ENCODE data around the gene IGFBP7. TPM values are rescaled to one million over a fixed set of nuclear protein-coding genes. Genes with fewer than 3 reads are reported as not detected.

IGFBP7 gene
- polyA plus RNA-seq, 1 experiment, result 655 TPM

DNA sequence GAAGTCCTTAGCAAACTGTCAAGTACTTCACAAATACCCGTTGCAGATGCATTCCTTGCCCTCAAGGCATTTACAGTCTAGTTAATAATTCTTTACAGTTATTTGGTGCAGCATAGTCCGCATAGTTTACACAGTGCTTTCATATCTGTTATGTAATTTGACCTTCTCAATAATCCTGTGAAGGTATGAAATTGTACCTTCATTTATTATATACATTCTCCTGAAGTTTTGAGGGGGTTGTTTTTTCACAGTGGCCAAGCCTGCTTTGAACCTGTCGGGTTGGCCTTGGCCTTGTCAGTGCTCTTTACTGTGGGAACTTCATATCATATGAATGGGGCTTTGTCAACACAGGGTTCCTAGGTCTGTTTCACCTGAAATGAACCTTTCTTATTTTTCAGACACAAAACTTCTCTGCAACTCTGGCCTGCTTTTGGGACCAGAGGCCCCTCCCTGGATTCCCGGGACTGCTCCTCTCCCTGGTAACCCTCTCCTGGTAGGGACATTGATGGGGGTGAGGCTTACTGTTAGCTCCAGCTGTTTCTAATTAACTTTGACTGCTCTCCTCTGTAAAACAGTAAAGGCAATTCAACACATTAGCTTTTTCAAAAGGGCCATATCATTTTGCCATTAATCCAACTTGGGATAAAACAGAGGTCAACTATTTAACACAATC, 9.1 kb downstream of the IGFBP7 start:
- H3K27ac ChIP-seq (ENCODE audit: low read depth, low read length), result peak overlapping the region; percentile 23
- H3K4me3 ChIP-seq (ENCODE audit: low read depth, low read length), result no peak overlapping the region
- ChIA-PET CTCF (interaction anchor here (0.7 to 3.8 kb wide), 3 partner anchors 62 to 123 kb away, joined by 3 to 24 read pairs (median 18); partner anchors contain the start of gene NOA1), POLR2A (interaction anchor here (1.0 to 1.8 kb wide), 2 partner anchors 10 to 124 kb away, joined by 4 to 7 read pairs; partner anchors contain the start of genes IGFBP7 and NOA1)
- TF ChIP-seq, protein P1, sequence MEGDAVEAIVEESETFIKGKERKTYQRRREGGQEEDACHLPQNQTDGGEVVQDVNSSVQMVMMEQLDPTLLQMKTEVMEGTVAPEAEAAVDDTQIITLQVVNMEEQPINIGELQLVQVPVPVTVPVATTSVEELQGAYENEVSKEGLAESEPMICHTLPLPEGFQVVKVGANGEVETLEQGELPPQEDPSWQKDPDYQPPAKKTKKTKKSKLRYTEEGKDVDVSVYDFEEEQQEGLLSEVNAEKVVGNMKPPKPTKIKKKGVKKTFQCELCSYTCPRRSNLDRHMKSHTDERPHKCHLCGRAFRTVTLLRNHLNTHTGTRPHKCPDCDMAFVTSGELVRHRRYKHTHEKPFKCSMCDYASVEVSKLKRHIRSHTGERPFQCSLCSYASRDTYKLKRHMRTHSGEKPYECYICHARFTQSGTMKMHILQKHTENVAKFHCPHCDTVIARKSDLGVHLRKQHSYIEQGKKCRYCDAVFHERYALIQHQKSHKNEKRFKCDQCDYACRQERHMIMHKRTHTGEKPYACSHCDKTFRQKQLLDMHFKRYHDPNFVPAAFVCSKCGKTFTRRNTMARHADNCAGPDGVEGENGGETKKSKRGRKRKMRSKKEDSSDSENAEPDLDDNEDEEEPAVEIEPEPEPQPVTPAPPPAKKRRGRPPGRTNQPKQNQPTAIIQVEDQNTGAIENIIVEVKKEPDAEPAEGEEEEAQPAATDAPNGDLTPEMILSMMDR (IDR thresholded peaks at IDR 0.05; ENCODE audit: low read depth, low read length), result no peak
- no peaks in the 10 kb centered on the region for H3K9me3 ChIP-seq (ENCODE audit: control insufficient read depth, insufficient read depth, low read length)
- no peaks in the 10 kb centered on the region for H3K27me3 ChIP-seq (ENCODE audit: control insufficient read depth, insufficient read depth, low read length)
- DNase-seq (ENCODE audit: low read depth, low spot score), result no peak

DNA sequence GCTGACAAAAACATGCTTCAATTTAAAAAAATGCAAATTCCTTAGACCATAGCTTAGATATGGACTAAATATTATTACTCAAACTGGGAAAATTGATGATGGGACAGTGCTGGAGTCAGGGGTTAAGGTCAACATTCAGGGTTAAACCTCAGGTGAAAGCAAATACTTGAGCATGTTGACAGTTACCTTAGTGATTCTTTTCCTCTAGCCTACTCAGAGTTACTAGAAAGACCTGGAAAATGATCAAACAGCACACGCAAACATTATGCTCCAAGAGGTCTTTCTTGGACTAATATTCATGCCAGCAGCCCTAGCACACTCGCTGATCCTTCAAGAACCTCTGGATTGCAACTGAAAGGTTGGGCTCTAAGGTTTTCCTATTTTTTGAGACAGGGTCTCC, 10.8 kb downstream of the IGFBP7 start:
- H3K27me3 ChIP-seq (ENCODE audit: control insufficient read depth, insufficient read depth, low read length), result no peaks in the 10 kb centered on the region
- CTCF ChIA-PET, result interaction anchor here (1.1 to 2.0 kb wide), 2 partner anchors 61 to 64 kb away, joined by 3 to 9 read pairs; no protein-coding TSS in a partner anchor
- TF ChIP-seq, protein P1 (IDR thresholded peaks at IDR 0.05; ENCODE audit: low read depth, low read length), result no peak
- H3K4me3 ChIP-seq (ENCODE audit: low read depth, low read length), result no peak overlapping the region
- DNase-seq (ENCODE audit: low read depth, low spot score), result no peak
- no peaks in the 10 kb centered on the region for H3K9me3 ChIP-seq (ENCODE audit: control insufficient read depth, insufficient read depth, low read length)
- H3K27ac ChIP-seq (ENCODE audit: low read depth, low read length), result no peak overlapping the region
- POLR2A ChIA-PET, result interaction anchor here (0.7 to 2.8 kb wide), 5 partner anchors 18 to 76 kb away, joined by 3 to 20 read pairs (median 3); no protein-coding TSS in a partner anchor

DNA sequence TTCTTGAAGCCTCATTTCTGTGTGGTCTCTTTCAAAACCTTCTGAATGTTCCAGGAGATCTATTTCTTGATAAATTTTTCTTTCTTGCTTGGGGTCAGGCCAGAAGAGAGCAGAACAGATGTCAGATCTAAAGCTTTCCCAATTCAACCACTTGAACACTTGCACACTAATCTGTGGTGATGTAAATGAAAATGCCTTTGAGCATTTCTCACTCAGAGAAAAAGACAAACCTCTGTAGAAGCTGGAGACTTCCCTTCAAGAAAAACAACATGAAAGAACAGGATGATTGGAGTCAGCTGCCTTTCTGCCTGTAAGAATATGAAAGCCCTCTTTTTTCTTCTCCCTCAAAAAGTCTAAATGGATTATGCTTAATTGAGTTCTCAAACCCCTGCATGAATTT, 11.2 kb downstream of the IGFBP7 start:
- peak; percentile 82 for DNase-seq (ENCODE audit: low read depth, low spot score)
- H3K27me3 ChIP-seq (ENCODE audit: control insufficient read depth, insufficient read depth, low read length), result no peaks in the 10 kb centered on the region
- H3K27ac ChIP-seq (ENCODE audit: low read depth, low read length), result peak overlapping the region; percentile 73
- POLR2A ChIA-PET, result interaction anchor here (0.7 to 2.8 kb wide), 5 partner anchors 18 to 75 kb away, joined by 3 to 20 read pairs (median 3); no protein-coding TSS in a partner anchor
- CTCF ChIA-PET, result interaction anchor here (0.6 to 2.0 kb wide), 4 partner anchors 10 to 153 kb away, joined by 3 to 9 read pairs (median 4); no protein-coding TSS in a partner anchor
- TF ChIP-seq, protein P1 (IDR thresholded peaks at IDR 0.05; ENCODE audit: low read depth, low read length), result no peak
- no peak overlapping the region for H3K4me3 ChIP-seq (ENCODE audit: low read depth, low read length)
- H3K9me3 ChIP-seq (ENCODE audit: control insufficient read depth, insufficient read depth, low read length), result no peaks in the 10 kb centered on the region

DNA sequence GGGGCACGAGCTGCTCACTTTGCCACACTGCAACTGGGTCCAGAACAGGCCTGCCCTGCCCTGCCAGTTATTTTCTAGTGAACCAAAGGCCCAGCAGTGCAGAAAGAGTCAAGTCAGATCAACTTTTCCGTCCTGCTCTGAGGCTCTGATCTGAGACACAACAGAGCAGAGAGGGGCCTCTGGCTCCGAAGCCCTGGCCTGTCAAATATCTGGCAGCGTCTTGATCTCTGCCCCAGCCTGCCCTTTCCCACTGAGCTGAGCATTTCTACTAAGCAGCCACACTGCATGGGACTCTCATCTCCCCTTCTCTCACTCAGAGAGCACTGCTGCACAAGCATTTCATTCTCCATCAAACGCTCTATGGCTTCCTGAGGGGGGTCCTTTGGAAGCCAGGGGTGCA, 11.8 kb downstream of the IGFBP7 start:
- DNase-seq (ENCODE audit: low read depth, low spot score), result no peak
- TF ChIP-seq, protein P1 (IDR thresholded peaks at IDR 0.05; ENCODE audit: low read depth, low read length), result no peak
- Histone ChIP-seq H3K27me3 (ENCODE audit: control insufficient read depth, insufficient read depth, low read length) (no peaks in the 10 kb centered on the region), H3K27ac (ENCODE audit: low read depth, low read length) (peak overlapping the region; percentile 73), H3K9me3 (ENCODE audit: control insufficient read depth, insufficient read depth, low read length) (no peaks in the 10 kb centered on the region), H3K4me3 (ENCODE audit: low read depth, low read length) (no peak overlapping the region)
- ChIA-PET CTCF (interaction anchor here (0.6 to 2.0 kb wide), 3 partner anchors 9 to 152 kb away, joined by 3 to 9 read pairs (median 5); no protein-coding TSS in a partner anchor), POLR2A (interaction anchor here (0.8 to 2.8 kb wide), 3 partner anchors 17 to 60 kb away, joined by 3 to 20 read pairs (median 13); no protein-coding TSS in a partner anchor)

DNA sequence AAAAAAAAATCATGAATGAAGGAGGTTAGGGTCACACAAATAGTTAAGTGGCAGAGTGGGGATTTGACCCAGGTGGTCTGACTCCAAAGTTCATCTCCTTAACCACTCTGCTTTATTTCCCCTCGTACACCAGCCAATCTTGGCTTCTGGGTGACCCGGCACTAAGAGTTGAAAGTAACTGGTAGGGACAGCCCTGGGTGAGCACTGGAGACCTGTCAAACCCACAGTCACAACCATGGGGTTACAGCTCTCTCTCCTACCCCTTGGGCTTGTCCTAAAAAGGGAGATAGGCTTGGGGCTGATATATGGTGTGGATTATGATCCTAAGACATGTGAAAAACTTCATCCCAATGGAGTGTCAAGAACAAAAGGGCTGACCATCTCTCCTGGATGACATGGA, 12.5 kb downstream of the IGFBP7 start:
- Histone ChIP-seq H3K27me3 (ENCODE audit: control insufficient read depth, insufficient read depth, low read length) (no peaks in the 10 kb centered on the region), H3K27ac (ENCODE audit: low read depth, low read length) (no peak overlapping the region), H3K9me3 (ENCODE audit: control insufficient read depth, insufficient read depth, low read length) (no peaks in the 10 kb centered on the region), H3K4me3 (ENCODE audit: low read depth, low read length) (no peak overlapping the region)
- ChIA-PET CTCF (interaction anchor here (0.6 to 1.0 kb wide), 2 partner anchors 59 to 66 kb away, joined by 3 read pairs; no protein-coding TSS in a partner anchor), POLR2A (interaction anchor here (2.8 kb wide), 1 partner anchor 17 kb away, joined by 20 read pairs; no protein-coding TSS in a partner anchor)
- TF ChIP-seq, protein P1 (IDR thresholded peaks at IDR 0.05; ENCODE audit: low read depth, low read length), result no peak
- no peak for DNase-seq (ENCODE audit: low read depth, low spot score)
